Measurements from ENCODE around the gene MSI2.
A peak's percentile ranks its signal among the peaks of the same experiment; 100 is the strongest.
"Not testable (repeated sequence)": the region's sequence is repeated elsewhere in the genome, so short reads cannot be mapped to it uniquely, and the experiment has no call there.

Gene MSI2

DNA sequence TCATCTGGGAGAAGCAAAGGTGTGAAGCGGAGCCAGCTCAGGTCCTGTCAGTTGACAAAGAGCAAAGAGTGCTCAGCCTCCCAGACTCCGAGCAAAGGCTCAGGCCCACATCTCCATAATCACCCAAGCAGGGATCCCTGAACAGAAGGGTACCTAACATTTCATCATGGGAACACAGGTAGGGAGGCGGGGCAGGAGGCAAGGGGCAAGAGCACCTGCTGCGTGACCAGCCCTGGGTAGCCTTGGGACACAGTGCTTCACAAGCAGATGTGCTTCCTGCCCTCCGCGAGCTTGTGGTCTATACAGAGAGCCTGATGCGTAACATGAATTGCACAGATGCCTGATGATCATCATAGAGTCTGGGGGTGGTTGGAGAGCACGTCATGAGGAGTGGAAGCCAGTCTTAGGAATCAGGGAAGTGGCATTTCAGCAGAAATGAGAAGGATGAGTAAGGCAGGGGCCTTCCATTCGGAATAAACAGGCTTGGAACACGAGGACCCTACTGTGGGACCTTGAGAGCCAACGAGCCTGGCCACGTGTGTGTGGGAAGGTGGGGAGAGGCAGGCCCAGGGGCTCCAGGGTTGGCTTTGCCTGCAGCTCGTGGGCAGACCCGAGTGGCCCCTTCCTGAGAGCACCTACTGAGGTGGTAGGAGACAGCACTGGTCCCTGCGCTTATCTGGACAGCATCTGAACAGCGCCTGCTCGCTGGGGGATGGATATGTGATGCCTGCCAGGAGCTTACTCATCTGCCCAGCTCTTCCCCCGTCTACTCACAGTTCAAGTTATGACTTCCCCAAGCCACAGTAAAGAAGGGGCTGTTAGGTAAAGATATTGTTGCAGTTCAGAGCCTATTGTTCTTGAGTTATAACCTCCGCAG is 363.0 kb downstream of the MSI2 start:
- no peak for DNase-seq (ENCODE audit: low read depth)

DNA sequence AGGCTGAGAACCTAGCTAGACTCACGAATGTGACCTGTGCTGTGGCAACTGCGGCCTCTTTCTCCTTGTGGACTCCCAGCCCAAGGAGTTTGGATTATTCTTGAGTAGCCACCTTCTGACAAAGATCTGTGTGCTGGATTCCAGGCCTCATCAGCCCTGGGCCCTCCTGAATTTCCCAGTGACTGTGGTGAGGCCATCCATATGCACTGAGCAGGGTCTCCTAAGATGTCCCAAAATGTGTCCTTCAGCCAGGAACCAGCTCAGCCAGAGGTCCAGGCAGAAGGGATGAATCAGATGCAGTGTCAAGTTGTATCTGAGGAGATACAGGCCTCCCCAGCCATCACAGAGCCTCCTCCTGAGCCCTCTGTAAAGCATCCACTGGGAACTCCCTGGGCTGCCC is 364.3 kb downstream of the MSI2 start:
- DNase-seq (ENCODE audit: low read depth), result no peak

- DNase-seq (ENCODE audit: low read depth), result not testable (repeated sequence)
These were observed 365.5 kb downstream of the MSI2 start for GRCh38 chr17:57621791-57622190.

DNA sequence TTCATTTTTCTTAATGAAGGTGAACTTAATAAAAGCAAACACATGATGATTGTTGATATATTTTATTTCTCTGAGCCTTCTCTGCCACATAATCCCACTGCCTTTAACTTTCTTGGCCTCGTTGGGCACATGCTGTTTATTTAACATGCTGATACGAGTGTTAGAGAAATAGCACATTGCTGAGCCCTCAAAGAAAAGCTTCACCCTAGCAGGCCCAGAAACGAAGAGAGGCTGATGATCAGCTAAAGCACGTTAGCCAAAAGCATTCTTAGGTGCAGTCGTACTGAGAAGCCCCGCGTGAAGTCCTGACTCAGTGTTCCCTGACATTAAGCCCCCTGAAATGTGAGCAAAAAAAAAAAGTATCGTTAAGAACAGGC is 366.0 kb downstream of the MSI2 start:
- DNase-seq (ENCODE audit: low read depth), result no peak

DNA sequence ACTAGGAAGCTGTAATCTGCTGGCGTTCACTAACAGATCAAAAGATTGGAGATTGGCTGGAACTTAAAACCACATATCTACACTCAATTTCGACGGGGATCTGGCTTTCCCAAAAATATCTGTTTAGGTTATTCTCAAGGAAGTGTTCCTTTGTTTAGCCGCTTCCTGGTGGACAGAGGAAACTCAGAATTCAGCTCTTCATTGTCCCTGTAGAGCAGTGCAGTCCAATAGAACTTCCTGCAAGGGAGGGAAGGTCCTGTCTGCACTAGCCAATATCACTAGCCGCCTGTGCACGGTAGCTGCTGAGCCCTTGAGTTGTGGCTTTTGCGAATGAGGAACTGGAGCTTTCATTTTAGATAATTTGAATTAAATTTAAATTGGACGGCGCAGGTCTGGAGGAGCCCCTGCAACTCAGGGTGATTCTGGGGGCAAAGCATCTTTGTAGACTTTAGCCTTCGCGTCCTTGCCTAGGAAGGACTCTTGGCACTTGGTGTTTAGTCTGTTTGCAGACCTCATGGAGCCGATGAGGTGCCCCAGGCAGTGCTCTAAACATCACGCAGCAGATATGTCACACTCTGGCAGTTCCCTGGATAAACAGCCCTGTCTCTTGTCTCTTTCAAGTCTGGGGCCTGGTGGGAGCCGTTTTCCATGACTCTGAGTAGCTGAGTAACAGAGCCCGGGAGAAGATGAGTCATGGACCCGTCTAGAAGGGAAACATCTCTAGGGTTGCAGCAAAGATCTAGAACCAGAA is 366.5 kb downstream of the MSI2 start:
- no peak for DNase-seq (ENCODE audit: low read depth)

GRCh38 chr17:57623620-57624019 is 367.3 kb downstream of the MSI2 start:
- DNase-seq (ENCODE audit: low read depth), result no peak

- DNase-seq (ENCODE audit: low read depth), result no peak
These were observed 368.1 kb downstream of the MSI2 start for GRCh38 chr17:57624386-57624785.

- no peak for DNase-seq (ENCODE audit: low read depth)
These were observed 369.2 kb downstream of the MSI2 start for GRCh38 chr17:57625511-57625910.

DNA sequence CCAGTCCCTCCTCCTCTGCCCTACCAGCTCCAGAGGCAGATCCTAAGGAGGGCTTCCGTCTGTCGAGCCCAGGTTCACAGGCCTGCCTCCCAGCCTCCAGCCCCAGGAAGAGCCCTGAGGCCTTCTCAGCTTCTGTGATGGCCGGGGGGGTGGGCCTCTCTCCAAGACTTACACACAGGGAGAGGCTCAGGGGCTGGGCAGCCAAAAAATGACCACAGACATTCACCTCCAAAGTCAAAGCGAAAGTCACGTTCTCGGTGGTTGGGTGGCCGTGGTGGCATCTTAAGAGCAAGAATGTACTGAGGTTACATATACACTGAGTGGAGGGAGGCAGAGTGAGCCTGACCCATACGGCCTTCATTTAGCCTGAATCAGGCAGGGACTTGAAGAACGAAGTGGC is 369.6 kb downstream of the MSI2 start:
- DNase-seq (ENCODE audit: low read depth), result no peak

- no peak for DNase-seq (ENCODE audit: low read depth)
These were observed 370.3 kb downstream of the MSI2 start for GRCh38 chr17:57626520-57627210.

DNA sequence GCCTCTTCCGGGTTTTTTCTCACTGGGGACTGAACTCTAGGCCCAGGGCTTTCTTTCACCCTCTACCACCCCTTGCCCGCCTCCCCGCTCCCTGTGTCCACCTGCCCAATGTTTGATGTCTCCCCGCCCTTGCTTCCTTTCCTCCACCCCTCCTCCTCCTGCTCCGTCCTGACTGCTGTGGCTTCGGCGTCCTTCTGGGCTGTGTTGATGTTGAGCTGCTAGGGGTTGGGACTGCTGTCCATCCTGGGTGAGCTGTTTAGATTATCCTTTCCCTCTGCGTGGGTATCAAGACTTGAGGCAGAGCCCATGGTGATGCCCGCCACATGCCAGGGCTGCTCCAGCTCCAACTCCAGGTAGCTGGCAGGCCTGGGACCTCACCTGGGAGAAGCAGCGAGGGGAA is 371.3 kb downstream of the MSI2 start:
- no peak for DNase-seq (ENCODE audit: low read depth)

- no peak for DNase-seq (ENCODE audit: low read depth)
These were observed 372.1 kb downstream of the MSI2 start for GRCh38 chr17:57628421-57628820.

DNA sequence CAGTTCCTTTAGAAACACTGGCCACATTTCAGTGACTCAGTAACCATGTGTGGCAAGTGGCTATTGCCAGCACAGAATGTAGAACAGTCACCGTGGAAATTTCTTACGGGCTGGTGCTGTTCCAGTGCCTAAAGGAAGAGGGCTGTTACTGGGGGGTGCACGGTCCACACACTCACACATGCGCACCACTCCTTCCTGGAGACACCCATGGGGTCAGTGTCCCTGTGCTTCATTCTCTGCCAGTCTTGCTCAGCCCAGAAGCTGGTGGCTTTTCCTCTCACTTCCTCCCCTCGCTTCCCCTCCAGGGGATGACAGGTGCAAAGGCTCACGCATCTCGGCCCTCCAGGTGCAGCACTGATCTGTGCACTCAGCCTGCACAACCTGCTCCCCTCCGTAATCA is 373.1 kb downstream of the MSI2 start:
- DNase-seq (ENCODE audit: low read depth), result no peak

GRCh38 chr17:57629886-57630285 is 373.6 kb downstream of the MSI2 start:
- no peak for DNase-seq (ENCODE audit: low read depth)

- no peak for DNase-seq (ENCODE audit: low read depth)
These were observed 374.4 kb downstream of the MSI2 start for GRCh38 chr17:57630736-57631135.

DNA sequence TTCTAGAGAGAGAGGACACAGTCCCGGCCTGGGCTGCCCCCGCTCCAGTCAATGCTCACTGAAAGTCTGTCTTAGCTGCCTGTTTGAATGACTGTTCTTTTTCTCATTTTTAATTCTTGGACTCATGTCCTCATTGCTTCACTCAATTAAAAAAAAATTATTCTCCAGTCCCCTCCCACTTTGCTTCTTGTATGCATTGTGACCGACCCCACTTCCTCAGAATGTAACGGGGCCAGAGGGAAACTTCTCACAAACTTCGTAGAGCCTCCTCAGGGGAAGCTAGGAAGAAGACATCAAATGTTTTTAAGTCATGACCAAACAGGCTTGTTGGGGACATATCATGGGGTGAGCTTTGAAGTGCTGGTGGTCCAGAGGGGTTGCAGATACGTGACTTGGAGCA is 375.5 kb downstream of the MSI2 start:
- no peak for DNase-seq (ENCODE audit: low read depth)

DNA sequence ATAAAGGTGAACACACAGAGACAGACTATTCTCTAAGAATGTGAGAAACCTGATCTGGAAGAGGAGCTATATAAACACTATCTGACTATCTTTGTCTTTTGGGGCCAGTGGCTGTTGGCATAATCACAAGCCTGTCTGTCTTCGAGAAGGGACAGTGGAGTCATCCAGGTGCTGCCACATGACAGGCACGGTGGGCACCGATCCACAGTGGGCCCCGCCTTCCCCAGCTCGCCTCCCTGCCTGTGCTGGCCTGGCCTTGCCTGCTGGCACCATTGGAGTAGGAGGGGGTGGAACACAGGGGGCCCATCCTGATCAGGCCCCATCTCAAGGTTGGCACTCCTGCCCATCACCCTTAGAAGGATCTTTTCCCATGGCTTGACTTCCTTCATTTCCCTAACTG is 376.0 kb downstream of the MSI2 start:
- DNase-seq (ENCODE audit: low read depth), result no peak

DNA sequence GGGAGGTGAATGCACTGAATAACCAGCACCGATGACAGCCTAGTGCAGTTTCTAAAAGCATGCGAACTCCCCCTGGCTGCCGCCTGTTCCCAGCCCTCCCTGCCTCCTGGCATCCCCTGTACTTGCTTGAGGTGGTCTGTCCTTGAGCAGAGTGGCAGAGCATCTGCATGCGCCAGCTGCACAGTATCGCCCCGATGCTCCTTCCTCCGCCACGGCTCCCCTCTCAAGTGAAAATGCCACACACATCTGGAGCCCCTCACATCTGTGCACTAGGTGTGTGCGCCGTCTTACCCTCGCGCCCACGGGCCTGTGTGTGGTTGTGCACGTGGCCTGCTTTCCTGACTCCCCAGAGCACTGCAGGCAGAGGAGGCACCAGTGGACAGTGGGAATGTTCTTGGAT is 376.9 kb downstream of the MSI2 start:
- no peak for DNase-seq (ENCODE audit: low read depth)

GRCh38 chr17:57634713-57635465 is 378.6 kb downstream of the MSI2 start:
- peak; percentile 8 for DNase-seq (ENCODE audit: low read depth)

GRCh38 chr17:57636274-57636673 is 380.0 kb downstream of the MSI2 start:
- no peak for DNase-seq (ENCODE audit: low read depth)

DNA sequence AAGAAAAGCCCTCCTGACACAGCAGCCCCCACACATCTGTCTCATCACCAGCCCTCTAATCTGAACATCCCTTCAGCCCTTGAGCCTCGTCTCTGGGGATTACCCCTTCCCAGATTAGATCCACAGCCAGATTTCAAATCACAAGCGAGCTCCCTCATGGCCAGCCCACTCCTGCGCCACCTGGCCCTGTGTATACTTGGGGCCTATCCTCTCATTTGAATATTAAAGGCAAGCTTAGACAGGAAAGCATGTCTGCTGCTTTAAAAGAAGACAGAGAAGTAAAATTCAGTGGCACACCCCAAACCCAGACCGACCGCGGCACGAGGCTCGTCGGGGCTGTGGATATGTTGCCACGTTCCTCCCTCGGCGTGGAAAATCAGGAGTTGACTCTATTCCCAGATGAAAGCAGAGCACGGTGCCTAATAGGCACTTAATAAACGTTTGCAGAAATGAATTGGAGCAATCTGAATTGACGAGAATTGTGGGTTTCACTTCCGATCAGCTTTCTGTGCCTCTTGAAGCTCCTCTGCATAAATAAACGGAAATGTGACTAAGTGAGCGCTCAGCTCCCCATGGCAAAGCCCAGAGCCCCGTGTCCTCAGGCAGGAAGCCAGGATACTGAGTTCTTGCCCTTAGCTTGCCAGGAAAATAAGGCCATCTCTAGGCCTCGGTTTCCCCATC is 380.8 kb downstream of the MSI2 start:
- DNase-seq (ENCODE audit: low read depth), result no peak

DNA sequence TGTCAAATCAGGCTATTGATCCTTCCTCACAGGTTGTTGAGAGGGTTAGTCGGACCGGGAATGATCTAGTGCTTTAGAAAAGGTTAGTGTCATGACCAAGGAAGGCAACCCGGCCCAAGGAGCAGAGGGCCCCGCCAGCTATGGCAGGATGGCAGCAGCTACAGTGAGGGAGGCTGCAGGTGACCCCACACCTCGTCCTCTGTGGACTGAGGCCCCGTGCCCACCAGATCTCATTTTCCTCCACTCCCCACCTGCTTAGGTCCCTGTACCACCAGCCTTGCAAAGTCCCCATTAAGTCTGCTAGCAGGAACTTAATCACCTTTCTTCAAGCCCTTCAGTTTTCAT is 381.3 kb downstream of the MSI2 start:
- no peak for DNase-seq (ENCODE audit: low read depth)
